ENCODE measurements around the gene UMPS. TPM values are rescaled to one million over a fixed set of nuclear protein-coding genes. Genes with fewer than 3 reads are reported as not detected.

The UMPS gene
- total and polyA plus RNA-seq, 2 experiments from 2014 or later = 29.8 to 38.7 TPM

DNA sequence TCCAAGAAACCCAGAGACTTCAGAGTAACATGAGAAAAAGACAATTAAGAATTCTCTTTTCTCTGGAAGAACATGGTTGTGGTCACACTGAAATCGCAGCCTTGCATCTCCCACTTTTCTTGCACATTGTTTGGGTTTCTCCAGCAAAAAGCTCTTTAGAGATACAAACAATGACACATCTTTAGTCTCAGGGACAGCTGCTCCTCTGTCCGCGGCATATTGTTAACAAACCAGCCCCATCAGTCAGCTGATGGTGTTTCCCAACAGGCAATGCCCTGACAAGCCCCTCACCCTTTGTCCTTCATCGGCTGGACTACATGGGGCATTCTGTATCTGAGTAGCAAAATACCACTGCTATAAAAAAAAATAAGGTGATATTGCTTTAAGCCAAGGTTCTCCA is 53.4 kb downstream of the UMPS start:
- Histone ChIP-seq H4K20me1 (ENCODE audit: insufficient read depth) (no peaks in the 10 kb centered on the region), H2AFZ (no peak overlapping the region), H3F3A (ENCODE audit: insufficient read depth) (peaks cover 9% of the 10 kb centered on the region), H3K36me3 (ENCODE audit: low read depth) (no peaks in the 10 kb centered on the region), H3K9me3 (ENCODE audit: low read depth) (no peaks in the 10 kb centered on the region), H3K4me3 (no peak overlapping the region), H3K27ac (no peak overlapping the region), H3K4me1 (ENCODE audit: insufficient read depth) (peaks cover 43% of the 10 kb centered on the region), H3K4me2 (ENCODE audit: unreplicated experiment) (no peak overlapping the region), H3K27me3 (replicated peaks; ENCODE audit: insufficient read depth) (no peaks in the 10 kb centered on the region), H3K9me2 (ENCODE audit: insufficient read depth) (no peaks in the 10 kb centered on the region), H3K79me2 (ENCODE audit: insufficient read depth) (peaks cover 66% of the 10 kb centered on the region), H3K9ac (no peak overlapping the region)
- TF ChIP-seq EZH2 (IDR thresholded peaks at IDR 0.05; ENCODE audit: insufficient read depth, poor library complexity, severe bottlenecking) (no peak), EZH2phosphoT487 (IDR thresholded peaks at IDR 0.05; ENCODE audit: insufficient read depth, low read depth) (no peak)
- no peak for DNase-seq
- in situ Hi-C loops (cut with MboI) = no loop called here
- WGBS, 2 experiments (ENCODE audit: low coverage in 1 of 2, low lambda C conversion rate in 2 of 2, missing lambda C conversion rate in 2 of 2) = 86 to 94% methylated on average over 4 of the region's 4 CpGs

DNA sequence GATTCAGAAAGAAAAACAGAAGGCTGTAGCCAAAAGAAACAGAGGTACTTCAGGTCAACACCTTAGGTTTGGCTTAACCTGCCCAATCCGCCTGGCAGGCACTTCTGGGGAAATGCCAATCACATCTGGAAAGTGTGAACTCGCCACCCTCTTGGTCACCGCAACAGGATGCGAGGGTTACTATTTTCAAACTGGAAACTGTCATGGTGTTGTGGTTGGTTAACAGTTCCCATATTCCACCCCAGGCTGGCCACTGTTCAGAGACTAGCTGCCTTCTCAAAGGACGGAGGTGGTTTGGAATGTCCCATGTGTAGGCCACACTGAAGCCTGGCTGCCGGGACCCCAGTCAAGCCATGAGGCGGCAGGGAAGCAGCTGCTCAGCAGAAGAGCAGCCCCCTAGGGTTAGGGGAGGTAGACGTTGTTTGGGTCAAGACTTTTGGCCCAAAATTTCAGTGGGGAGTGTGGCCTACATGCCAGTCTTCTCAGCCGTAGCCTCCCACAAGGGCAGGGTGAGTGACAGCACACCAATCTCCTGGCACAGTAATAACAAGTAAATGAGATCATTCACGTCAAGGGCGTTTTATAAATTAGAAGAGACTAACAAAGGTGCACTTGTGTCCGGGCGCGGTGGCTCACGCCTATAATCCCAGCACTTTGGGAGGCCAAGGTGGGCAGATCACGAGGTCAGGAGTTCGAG is 54.6 kb downstream of the UMPS start:
- no peaks in the 10 kb centered on the region for H4K20me1 ChIP-seq (ENCODE audit: insufficient read depth)
- H3K4me1 ChIP-seq (ENCODE audit: insufficient read depth) = peaks cover 40% of the 10 kb centered on the region
- H3K4me2 ChIP-seq (ENCODE audit: unreplicated experiment) = no peak overlapping the region
- peaks cover 9% of the 10 kb centered on the region for H3F3A ChIP-seq (ENCODE audit: insufficient read depth)
- WGBS, 2 experiments (ENCODE audit: low coverage in 1 of 2, low lambda C conversion rate in 2 of 2, missing lambda C conversion rate in 2 of 2) = 94 to 95% methylated on average over 17 of the region's 17 CpGs
- no peaks in the 10 kb centered on the region for H3K27me3 ChIP-seq (replicated peaks; ENCODE audit: insufficient read depth)
- H3K79me2 ChIP-seq (ENCODE audit: insufficient read depth) = peaks cover 71% of the 10 kb centered on the region
- DNase-seq = no peak
- H3K36me3 ChIP-seq (ENCODE audit: low read depth) = no peaks in the 10 kb centered on the region
- no peak overlapping the region for H2AFZ ChIP-seq
- H3K9ac ChIP-seq = no peak overlapping the region
- in situ Hi-C loops (cut with MboI) = no loop called here
- H3K4me3 ChIP-seq = no peak overlapping the region
- no peaks in the 10 kb centered on the region for H3K9me2 ChIP-seq (ENCODE audit: insufficient read depth)
- H3K27ac ChIP-seq = no peak overlapping the region
- TF ChIP-seq EZH2 (IDR thresholded peaks at IDR 0.05; ENCODE audit: insufficient read depth, poor library complexity, severe bottlenecking) (no peak), EZH2phosphoT487 (IDR thresholded peaks at IDR 0.05; ENCODE audit: insufficient read depth, low read depth) (no peak)
- H3K9me3 ChIP-seq (ENCODE audit: low read depth) = no peaks in the 10 kb centered on the region

DNA sequence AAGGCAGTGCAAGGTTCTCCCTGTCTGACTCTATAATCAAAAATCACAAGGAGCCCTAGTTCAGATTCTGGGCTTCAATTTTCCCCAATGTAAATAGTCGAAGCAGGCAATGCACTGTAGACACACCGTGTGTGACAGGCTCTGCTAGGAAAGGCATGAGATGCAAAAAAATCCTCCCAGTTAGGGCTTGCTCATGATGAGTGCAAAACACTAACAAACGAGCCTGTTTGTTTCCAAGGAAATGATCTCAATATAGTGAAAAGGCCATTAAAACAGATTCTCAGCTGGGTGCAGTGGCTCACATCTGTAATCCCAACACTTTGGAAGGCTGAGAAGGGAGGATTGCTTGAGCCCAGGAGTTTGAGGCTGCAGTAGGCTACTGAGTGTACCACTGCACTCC is 55.7 kb downstream of the UMPS start:
- H3K4me1 ChIP-seq (ENCODE audit: insufficient read depth) = peaks cover 36% of the 10 kb centered on the region
- no peaks in the 10 kb centered on the region for H3K9me3 ChIP-seq (ENCODE audit: low read depth)
- no peak overlapping the region for H3K4me2 ChIP-seq (ENCODE audit: unreplicated experiment)
- H3K27ac ChIP-seq = peak overlapping the region; percentile 54
- H3K4me3 ChIP-seq = no peak overlapping the region
- 31 to 49% methylated on average over 3 of the region's 3 CpGs for WGBS, 2 experiments (ENCODE audit: low coverage in 1 of 2, low lambda C conversion rate in 2 of 2, missing lambda C conversion rate in 2 of 2)
- H3K27me3 ChIP-seq (replicated peaks; ENCODE audit: insufficient read depth) = no peaks in the 10 kb centered on the region
- H3K9me2 ChIP-seq (ENCODE audit: insufficient read depth) = no peaks in the 10 kb centered on the region
- peak; percentile 56 for DNase-seq
- H2AFZ ChIP-seq = no peak overlapping the region
- no peak for TF ChIP-seq EZH2phosphoT487 (IDR thresholded peaks at IDR 0.05; ENCODE audit: insufficient read depth, low read depth)
- H3K79me2 ChIP-seq (ENCODE audit: insufficient read depth) = peaks cover 77% of the 10 kb centered on the region
- in situ Hi-C loops (cut with MboI) = no loop called here
- peaks cover 16% of the 10 kb centered on the region for H3F3A ChIP-seq (ENCODE audit: insufficient read depth)
- no peaks in the 10 kb centered on the region for H3K36me3 ChIP-seq (ENCODE audit: low read depth)
- no peaks in the 10 kb centered on the region for H4K20me1 ChIP-seq (ENCODE audit: insufficient read depth)
- peak overlapping the region; percentile 52 for H3K9ac ChIP-seq

DNA sequence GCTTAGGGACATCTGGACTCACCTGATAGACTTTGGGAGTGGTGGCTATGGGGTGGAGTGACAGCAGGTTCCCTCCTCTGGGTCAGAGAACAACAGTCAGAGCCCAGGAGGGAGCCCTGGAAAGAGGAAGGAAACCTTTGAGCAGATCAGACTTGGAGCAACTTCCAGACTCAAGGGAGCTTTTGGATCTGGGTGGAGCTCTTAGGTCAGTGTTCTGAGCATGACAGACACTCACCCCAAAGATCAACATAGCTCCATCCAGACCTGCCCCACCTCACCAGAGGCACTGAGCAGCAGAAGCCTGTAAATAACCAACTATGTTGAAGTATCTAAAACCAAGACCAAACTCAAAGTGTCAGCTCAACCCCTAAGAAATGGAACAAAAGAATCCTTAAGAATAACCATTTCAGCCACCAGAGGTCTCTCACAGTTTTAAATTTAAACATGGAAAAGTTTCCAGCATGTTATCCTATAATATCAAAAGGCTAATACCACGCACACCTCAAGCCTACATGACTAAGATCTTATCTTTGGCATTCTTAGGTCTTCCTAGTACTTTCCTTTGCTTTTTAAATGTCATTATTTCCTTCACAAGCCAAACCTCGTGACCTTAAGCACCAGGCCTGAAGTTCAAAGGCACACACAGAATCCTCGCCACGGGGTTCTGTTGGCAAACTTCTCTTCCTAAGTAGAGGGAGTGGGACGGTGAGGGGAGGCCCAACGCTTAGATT is 56.4 kb downstream of the UMPS start:
- no peaks in the 10 kb centered on the region for H3K27me3 ChIP-seq (replicated peaks; ENCODE audit: insufficient read depth)
- H3F3A ChIP-seq (ENCODE audit: insufficient read depth) = peaks cover 21% of the 10 kb centered on the region
- no peaks in the 10 kb centered on the region for H3K9me3 ChIP-seq (ENCODE audit: low read depth)
- no peak for TF ChIP-seq EZH2 (IDR thresholded peaks at IDR 0.05; ENCODE audit: insufficient read depth, poor library complexity, severe bottlenecking)
- TF ChIP-seq EZH2phosphoT487 (IDR thresholded peaks at IDR 0.05; ENCODE audit: insufficient read depth, low read depth) = no peak
- H3K9me2 ChIP-seq (ENCODE audit: insufficient read depth) = no peaks in the 10 kb centered on the region
- in situ Hi-C loops (cut with MboI) = no loop called here
- 58 to 64% methylated on average over 6 of the region's 6 CpGs for WGBS, 2 experiments (ENCODE audit: low coverage in 1 of 2, low lambda C conversion rate in 2 of 2, missing lambda C conversion rate in 2 of 2)
- H4K20me1 ChIP-seq (ENCODE audit: insufficient read depth) = no peaks in the 10 kb centered on the region
- peak; percentile 63 for DNase-seq
- H3K4me2 ChIP-seq (ENCODE audit: unreplicated experiment) = peak overlapping the region; percentile 3
- peaks cover 34% of the 10 kb centered on the region for H3K4me1 ChIP-seq (ENCODE audit: insufficient read depth)
- H3K27ac ChIP-seq = peak overlapping the region; percentile 54
- no peak overlapping the region for H3K4me3 ChIP-seq
- peak overlapping the region; percentile 52 for H3K9ac ChIP-seq
- no peak overlapping the region for H2AFZ ChIP-seq
- H3K79me2 ChIP-seq (ENCODE audit: insufficient read depth) = peaks cover 72% of the 10 kb centered on the region
- H3K36me3 ChIP-seq (ENCODE audit: low read depth) = no peaks in the 10 kb centered on the region

Measured in GM23248 (cell line).